Panc1 (cell line): ENCODE data around the gene C12orf42.

Experiments
- CTCF ChIP-seq: fragments of 450-650 bp; IDR thresholded peaks from 2 replicates; pipeline ENCODE4 v1.5.1; 2017; ENCODE audit warnings: mild to moderate bottlenecking
- POLR2AphosphoS5 ChIP-seq: IDR thresholded peaks from 2 replicates; pipeline ENCODE4 v1.6.1; 2012; ENCODE audit warnings: mild to moderate bottlenecking, low read depth, low read length, moderate library complexity
- REST ChIP-seq, 2 experiments: IDR thresholded peaks; 2 replicates each; pipeline ENCODE4 v1.6.1; 2011 to 2012; ENCODE audit warnings: low read depth in 2 of 2, control low read depth in 1 of 2, low read length in 1 of 2, mild to moderate bottlenecking in 1 of 2, moderate library complexity in 1 of 2; ENCODE audit not compliant: insufficient read depth in 1 of 2

GRCh38 chr12:103517161-103517560 lies 21.4 kb upstream of the C12orf42 start:
- TF ChIP-seq CTCF: no peak
- TF ChIP-seq POLR2AphosphoS5: no peak
- TF ChIP-seq REST (IDR thresholded peaks at IDR 0.05; ENCODE audit: insufficient read depth in 1 of 2, low read depth in 2 of 2, low read length in 1 of 2): no peak
